HG02610 (cell line): ENCODE data around the gene TRIM3.

Experiments
- ATAC-seq: cut with Tn5 transposase; IDR thresholded peaks from one replicate; pipeline ENCODE4 v1.9.1; 2021; ENCODE audit warnings: mild to moderate bottlenecking, moderate library complexity; ENCODE audit not compliant: unreplicated experiment

Gene TRIM3

GRCh38 chr11:6481012-6481923 lies 7.5 kb upstream of the TRIM3 start, which contains the start of the genes ARFIP2 and TIMM10B:
ARFIP2 (minus strand) TSS chr11:6481331; CDS start chr11:6480421, 910 bp downstream.
TIMM10B (plus strand) TSS chr11:6481501; CDS start chr11:6481517, 16 bp downstream.
- peak; percentile 99 for ATAC-seq

GRCh38 chr11:6480299-6480914 lies 6.7 kb upstream of the TRIM3 start:
- no peak for ATAC-seq

DNA sequence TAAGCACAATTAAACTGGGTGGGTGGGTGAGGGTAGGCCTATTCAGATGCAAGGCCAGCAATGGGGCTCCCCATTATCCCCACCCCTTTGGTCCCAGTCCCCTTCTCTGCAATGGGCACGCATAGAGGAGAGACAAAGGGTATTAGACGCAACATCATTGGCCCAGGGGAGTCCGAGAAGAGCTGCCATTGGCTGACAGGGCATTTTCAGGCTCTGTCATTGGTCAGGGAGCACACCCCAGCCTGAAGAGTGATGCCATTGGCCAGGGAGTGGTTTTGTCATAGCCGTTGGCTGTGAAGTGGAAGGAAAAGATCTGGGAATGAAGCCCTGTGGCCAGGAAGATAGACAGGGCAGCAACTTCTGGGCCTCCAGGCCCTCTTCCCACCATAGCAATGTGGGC lies 2.8 kb upstream of the TRIM3 start:
- ATAC-seq = no peak

DNA sequence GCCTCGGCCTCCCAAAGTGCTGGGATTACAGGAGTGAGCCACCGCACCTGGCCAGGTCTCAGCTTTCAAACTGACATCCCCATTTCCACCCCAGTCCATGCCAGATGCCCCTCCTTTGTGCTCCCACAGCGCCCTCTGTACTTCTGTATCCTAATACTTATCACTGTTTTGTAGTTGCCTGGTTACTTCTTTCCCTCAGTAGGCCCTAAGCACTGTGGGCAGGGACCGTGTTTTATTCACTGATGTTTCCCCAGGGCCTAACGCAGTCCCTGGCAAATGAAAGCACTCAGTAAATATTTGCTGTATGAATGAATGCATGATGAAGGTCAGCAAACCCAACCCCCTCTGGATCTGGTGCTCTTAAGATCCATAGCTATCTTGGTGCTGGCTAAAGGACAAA lies 2.2 kb upstream of the TRIM3 start:
- no peak for ATAC-seq

- no peak for ATAC-seq
Measured at GRCh38 chr11:6474806-6475500, 1.2 kb upstream of the TRIM3 start.

DNA sequence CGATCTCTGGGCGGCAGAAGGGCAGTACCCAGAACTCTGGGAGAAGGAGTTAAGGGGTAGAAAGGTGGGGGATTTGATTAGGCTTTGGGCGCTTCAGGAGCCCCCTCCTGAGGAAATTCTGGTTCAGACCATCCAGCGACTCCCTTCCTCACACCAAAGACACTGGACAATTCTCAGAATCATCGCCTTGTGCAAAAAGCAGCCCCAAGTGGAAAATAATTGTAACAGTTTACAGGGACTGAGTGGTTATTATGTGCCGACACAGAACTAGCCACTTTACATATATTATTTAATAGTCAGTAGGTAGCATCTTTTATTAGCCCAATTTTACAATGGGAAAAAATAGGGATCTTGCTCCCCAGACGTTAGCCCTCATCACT lies 662 bp upstream of the TRIM3 start:
- no peak for ATAC-seq

- no peak for ATAC-seq
Measured at GRCh38 chr11:6472934-6473333, 807 bp downstream of the TRIM3 start.

- ATAC-seq = no peak
Measured at GRCh38 chr11:6469599-6469998, 4.1 kb downstream of the TRIM3 start.

GRCh38 chr11:6468712-6469495 lies 4.8 kb downstream of the TRIM3 start:
- peak; percentile 74 for ATAC-seq

GRCh38 chr11:6459099-6459450 lies 14.7 kb downstream of the TRIM3 start:
- no peak for ATAC-seq

DNA sequence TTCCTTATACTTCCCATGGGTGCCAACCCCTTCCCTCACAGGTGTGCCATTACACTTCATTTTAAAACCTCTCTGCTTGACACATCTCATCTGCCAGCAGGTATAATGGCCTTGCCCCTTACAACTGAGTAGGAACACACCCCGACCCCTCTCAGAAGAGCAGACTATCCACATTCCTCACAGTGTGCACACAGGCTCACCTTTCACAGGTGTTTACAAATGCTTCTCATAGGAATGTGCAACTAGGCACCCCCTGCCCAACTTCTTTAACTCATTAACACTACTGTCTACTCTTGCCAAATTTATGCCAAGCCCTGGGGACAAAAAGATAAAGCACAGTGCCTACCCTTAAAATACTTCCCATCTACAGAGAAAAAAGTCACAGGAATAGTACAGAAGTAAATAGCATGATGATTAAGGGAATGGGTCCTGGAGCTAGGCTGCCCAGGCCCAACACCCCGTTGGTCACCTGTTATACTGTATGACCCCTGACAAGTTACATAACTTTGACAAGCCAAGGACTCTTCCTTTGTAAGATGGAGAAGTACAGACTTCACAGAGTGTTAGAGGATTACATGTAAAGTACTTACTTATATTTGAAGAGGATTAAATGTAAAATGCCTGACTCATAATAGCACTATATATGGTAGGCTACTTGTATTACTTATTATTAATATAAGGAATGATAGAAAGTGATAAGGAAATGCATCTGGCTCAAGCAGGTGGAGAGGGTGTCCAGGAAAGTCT lies 15.2 kb downstream of the TRIM3 start:
- ATAC-seq = no peak

DNA sequence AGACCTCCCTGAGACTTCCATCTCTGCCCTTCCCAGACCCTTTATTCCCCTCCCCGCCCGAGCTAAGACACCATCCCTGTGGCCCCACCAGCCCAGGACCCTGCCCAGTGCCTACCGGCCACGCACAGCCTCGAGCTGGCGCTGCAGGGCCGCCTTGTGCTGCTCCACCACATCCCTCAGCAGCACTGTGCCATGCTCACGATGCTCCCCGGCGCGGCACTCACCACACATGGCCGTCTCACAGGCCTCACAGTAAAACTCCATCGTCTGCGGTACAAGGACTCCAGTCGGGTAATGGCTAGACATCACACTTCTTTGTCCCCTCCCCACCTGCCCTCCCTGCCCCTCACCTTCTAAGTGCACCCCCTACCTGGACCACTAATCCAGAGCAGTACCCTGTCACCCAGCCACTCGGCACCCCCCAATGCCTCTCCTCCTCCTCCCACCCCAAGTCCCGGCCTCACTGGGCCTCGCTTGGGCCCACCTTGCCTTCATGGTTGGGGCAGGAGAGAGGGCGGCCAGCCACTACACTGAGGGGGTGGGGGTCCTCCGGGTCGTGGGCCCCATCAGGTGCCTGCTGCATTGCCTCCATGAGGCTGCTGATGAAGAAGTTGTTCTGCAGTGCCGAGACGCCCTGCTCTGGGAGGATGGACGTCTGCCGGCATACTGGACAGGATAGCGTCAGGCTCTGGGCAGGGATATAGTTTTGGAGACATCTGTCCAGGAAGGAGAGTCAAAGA lies 16.0 kb downstream of the TRIM3 start:
- ATAC-seq = no peak

- no peak for ATAC-seq
Measured at GRCh38 chr11:6456361-6457073, 17.2 kb downstream of the TRIM3 start.

GRCh38 chr11:6455070-6455469 lies 18.7 kb downstream of the TRIM3 start:
- no peak for ATAC-seq

GRCh38 chr11:6453152-6453551 lies 20.6 kb downstream of the TRIM3 start:
- ATAC-seq = no peak

DNA sequence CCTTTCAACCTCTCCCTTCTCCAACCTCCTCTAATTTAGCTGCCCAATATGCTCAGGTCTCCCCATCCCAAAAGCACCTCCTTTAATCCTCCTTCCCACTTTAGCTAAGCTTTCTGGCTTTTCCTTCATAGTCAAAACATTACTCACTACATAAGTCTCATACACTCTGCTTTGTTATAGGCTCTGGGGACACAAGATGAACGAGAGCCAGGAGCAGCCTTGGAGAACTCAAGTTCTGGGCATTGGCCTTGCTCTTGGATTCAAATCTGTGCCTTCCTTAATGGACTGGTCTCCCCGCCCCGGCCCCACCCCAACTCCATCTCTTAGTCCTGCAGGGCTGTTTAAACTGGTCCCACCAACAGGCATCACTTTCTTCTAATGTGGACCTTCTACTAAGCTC lies 21.5 kb downstream of the TRIM3 start:
- no peak for ATAC-seq

DNA sequence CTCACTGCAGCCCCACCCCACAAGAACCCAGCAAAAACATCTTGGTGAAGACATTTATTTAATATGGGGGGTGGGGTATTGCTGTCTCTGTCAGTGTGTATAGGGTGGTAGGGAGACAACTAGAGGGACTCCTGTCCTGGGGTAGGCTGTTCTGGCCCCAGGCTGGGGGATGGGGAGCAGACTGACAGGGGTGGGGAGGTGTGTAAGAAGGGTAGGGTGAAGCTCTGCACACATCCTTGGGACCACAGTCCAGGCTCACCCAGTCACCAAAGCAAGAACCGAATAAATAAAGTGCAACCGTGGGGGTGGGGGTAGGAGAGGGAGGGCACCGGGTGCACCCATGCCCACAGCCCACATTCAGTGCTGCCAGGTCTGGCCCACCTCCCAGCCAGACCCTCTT lies 25.2 kb downstream of the TRIM3 start:
- ATAC-seq = no peak

GRCh38 chr11:6443269-6444003 lies 30.3 kb downstream of the TRIM3 start:
- ATAC-seq = peak; percentile 76
